WI38 (cell line): Measurements from ENCODE around the gene CHD8.

Experiments
- H3K4me3 ChIP-seq: 2 replicates; pipeline ENCODE4 v1.5.1; 2011; ENCODE audit warnings: low read depth, mild to moderate bottlenecking, control low read depth, low read length
- CTCF ChIP-seq: IDR thresholded peaks from 2 replicates; pipeline ENCODE4 v1.5.1; 2012; ENCODE audit warnings: low read depth, mild to moderate bottlenecking, control low read depth, low read length

CHD8 gene

DNA sequence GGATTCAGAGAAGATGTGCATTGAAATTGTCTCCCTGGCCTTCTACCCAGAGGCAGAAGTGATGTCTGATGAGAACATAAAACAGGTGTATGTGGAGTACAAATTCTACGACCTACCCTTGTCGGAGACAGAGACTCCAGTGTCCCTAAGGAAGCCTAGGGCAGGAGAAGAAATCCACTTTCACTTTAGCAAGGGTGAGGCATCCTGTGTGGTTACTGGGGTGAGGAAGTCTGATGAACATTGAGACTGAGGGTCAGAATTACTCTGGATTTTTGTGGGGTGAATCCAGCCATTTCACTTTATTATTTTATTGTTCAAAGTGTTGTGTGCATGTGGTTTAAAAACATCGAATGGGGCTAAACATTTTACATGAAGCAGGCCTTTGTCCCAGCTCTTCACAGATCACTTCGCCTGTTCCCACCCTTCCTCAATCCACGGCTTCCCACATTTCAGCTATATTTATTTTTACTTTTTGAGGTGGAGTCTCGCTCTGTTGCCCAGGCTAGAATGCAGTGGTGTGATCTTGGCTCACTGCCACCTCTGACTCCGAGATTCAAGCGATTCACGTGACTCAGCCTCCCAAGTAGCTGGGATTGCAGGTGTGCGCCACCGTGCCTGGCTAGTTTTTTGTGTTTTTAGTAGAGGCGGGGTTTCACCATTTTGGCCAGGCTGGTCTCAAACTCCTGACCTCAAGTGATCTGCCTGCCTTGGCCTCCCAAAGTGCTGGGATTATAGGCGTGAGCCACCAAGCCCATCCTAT lies 112.7 kb downstream of the CHD8 start:
- no peak for TF ChIP-seq CTCF
- no peak overlapping the region for H3K4me3 ChIP-seq
